GM23338 (cell line): ENCODE measurements around the gene PIR. TPM values are rescaled to one million over a fixed set of nuclear protein-coding genes. Genes with fewer than 3 reads are reported as not detected.

ENCODE experiments used
- ATAC-seq: fragments of 200-7000 bp; cut with Tn5 transposase; 3 replicates; pipeline ENCODE4 v1.9.1; 2020
- DNase-seq: peaks from one replicate; pipeline ENCODE4 v3.0.0-alpha.2; 2015; ENCODE audit warnings: low spot score
- H2AFZ ChIP-seq: fragments of 200-600 bp; sonication (generic); 2 replicates; pipeline ENCODE4 v1.8.0; 2016; ENCODE audit warnings: antibody characterized with exemption, mild to moderate bottlenecking, moderate library complexity
- H3F3A ChIP-seq: fragments of 200-600 bp; sonication (generic); replicated peaks from 2 replicates; pipeline ENCODE4 v1.8.0; 2017; ENCODE audit warnings: antibody characterized with exemption, mixed run types, low read depth
- H3K27ac ChIP-seq: fragments of 200-600 bp; sonication (generic); 2 replicates; pipeline ENCODE4 v1.6.1; 2016; ENCODE audit warnings: low read depth
- H3K27me3 ChIP-seq: fragments of 200-600 bp; sonication (generic); 2 replicates; pipeline ENCODE4 v1.8.0; 2016; ENCODE audit warnings: mild to moderate bottlenecking, mixed run types, moderate library complexity; ENCODE audit not compliant: insufficient read depth
- H3K36me3 ChIP-seq: fragments of 200-600 bp; sonication (generic); 2 replicates; pipeline ENCODE4 v1.8.0; 2016; ENCODE audit warnings: mild to moderate bottlenecking; ENCODE audit not compliant: insufficient read depth
- H3K4me1 ChIP-seq: fragments of 200-600 bp; sonication (generic); 2 replicates; pipeline ENCODE4 v1.8.0; 2016; ENCODE audit warnings: mild to moderate bottlenecking, moderate library complexity; ENCODE audit not compliant: insufficient read depth
- H3K4me2 ChIP-seq: fragments of 200-600 bp; sonication (generic); 2 replicates; pipeline ENCODE4 v1.7.1; 2017; ENCODE audit warnings: mixed run types
- H3K4me3 ChIP-seq: fragments of 200-600 bp; sonication (generic); 2 replicates; pipeline ENCODE4 v1.6.1; 2016; ENCODE audit warnings: mixed run types
- H3K79me2 ChIP-seq: fragments of 200-600 bp; sonication (generic); replicated peaks from 2 replicates; pipeline ENCODE4 v1.8.0; 2017; ENCODE audit warnings: mild to moderate bottlenecking; ENCODE audit not compliant: insufficient read depth
- H3K9me2 ChIP-seq: fragments of 200-600 bp; sonication (generic); 2 replicates; pipeline ENCODE4 v1.8.0; 2017; ENCODE audit not compliant: insufficient read depth
- H4K20me1 ChIP-seq: fragments of 200-600 bp; sonication (generic); replicated peaks from 2 replicates; pipeline ENCODE4 v1.8.0; 2017; ENCODE audit warnings: mild to moderate bottlenecking; ENCODE audit not compliant: insufficient read depth
- H3K27ac Mint-ChIP-seq: 2 replicates; pipeline ENCODE4 v1.8.0; 2020; ENCODE audit warnings: inconsistent platforms, mild to moderate bottlenecking, moderate library complexity, mixed read lengths
- H3K27me3 Mint-ChIP-seq: 3 replicates; pipeline ENCODE4 v1.8.0; 2022; ENCODE audit warnings: low read depth, mild to moderate bottlenecking, moderate library complexity, mixed read lengths, inconsistent platforms; ENCODE audit not compliant: insufficient read depth, poor library complexity
- H3K36me3 Mint-ChIP-seq: 3 replicates; pipeline ENCODE4 v1.8.0; 2021; ENCODE audit warnings: low read depth, mild to moderate bottlenecking, inconsistent platforms, moderate library complexity, mixed read lengths
- H3K4me1 Mint-ChIP-seq: 3 replicates; pipeline ENCODE4 v1.8.0; 2020; ENCODE audit warnings: mild to moderate bottlenecking, inconsistent platforms, mixed read lengths
- H3K4me3 Mint-ChIP-seq: 3 replicates; pipeline ENCODE4 v1.8.0; 2021; ENCODE audit warnings: moderate library complexity, mild to moderate bottlenecking, inconsistent platforms, mixed read lengths
- H3K9me3 Mint-ChIP-seq: 3 replicates; pipeline ENCODE4 v1.8.0; 2020; ENCODE audit warnings: moderate library complexity, mild to moderate bottlenecking, inconsistent platforms, mixed read lengths
- CREB1 ChIP-seq: fragments of 250-450 bp; sonication (Bioruptor Pico); IDR thresholded peaks from 2 replicates; pipeline ENCODE4 v1.5.0; 2020; ENCODE audit warnings: low read depth, mild to moderate bottlenecking, moderate library complexity
- CTCF ChIP-seq, 2 experiments: fragments of 200-600 bp in 1 of 2; sonication (generic) in 1 of 2; conservative IDR thresholded peaks; 2 replicates each; pipeline versions ENCODE4 v1.5.1 to v1.6.1; 2016 to 2017; ENCODE audit warnings: antibody characterized with exemption in 2 of 2, low read depth in 2 of 2, mild to moderate bottlenecking in 2 of 2, moderate library complexity in 1 of 2
- EZH2 ChIP-seq: fragments of 200-600 bp; sonication (generic); IDR thresholded peaks from one replicate; pipeline ENCODE4 v1.8.0; 2017; ENCODE audit warnings: antibody characterized with exemption, mild to moderate bottlenecking, low read depth; ENCODE audit not compliant: unreplicated experiment
- EZH2phosphoT487 ChIP-seq: fragments of 200-600 bp; sonication (generic); IDR thresholded peaks from one replicate; pipeline ENCODE4 v1.8.1; 2018; ENCODE audit warnings: antibody characterized with exemption; ENCODE audit not compliant: unreplicated experiment
- NANOG ChIP-seq: IDR thresholded peaks from 2 replicates; pipeline ENCODE4 v1.6.1; 2016; ENCODE audit warnings: antibody characterized with exemption, borderline replicate concordance
- POLR2AphosphoS5 ChIP-seq: IDR thresholded peaks from 2 replicates; pipeline ENCODE4 v1.6.1; 2016; ENCODE audit warnings: antibody characterized with exemption, low read depth
- STAT1 ChIP-seq: IDR thresholded peaks from one replicate; pipeline ENCODE4 v1.6.1; 2016; ENCODE audit warnings: antibody characterized with exemption; ENCODE audit not compliant: unreplicated experiment
- ZNF114 ChIP-seq: fragments of 250-450 bp; sonication (Bioruptor Pico); IDR thresholded peaks from 2 replicates; pipeline ENCODE4 v1.5.0; 2020; ENCODE audit warnings: mild to moderate bottlenecking, moderate library complexity
- ZNF331 ChIP-seq: fragments of 250-450 bp; sonication (Bioruptor Pico); IDR thresholded peaks from 2 replicates; pipeline ENCODE4 v1.5.0; 2020; ENCODE audit warnings: low read depth, mild to moderate bottlenecking, moderate library complexity
- polyA plus RNA-seq: library from polyadenylated mRNA; unstranded; fragments of >200 nt; fragmentation: Nextera tagmentation; extraction: Ambion mirVana; gene quantifications from 2 replicates; pipeline ENCODE4 v1.2.1, GENCODE V29; 2016
- total RNA-seq: library from RNA; depleted of rRNA; stranded (reverse); fragments of >200 nt; shearing (Covaris generic); gene quantifications from 2 replicates; pipeline ENCODE4 v1.2.3, GENCODE V29; 2014
- TF ChIP-seq, protein P1 (sequence below): IDR thresholded peaks from 2 replicates; pipeline ENCODE4 v1.6.1; 2016; ENCODE audit warnings: antibody characterized with exemption

The PIR gene
- total and polyA plus RNA-seq, 2 experiments from 2014 or later, result 13.1 to 25.2 TPM

- DNase-seq (no peak), ATAC-seq (no peak)
- no peaks in the 10 kb centered on the region for H3K27me3 Mint-ChIP-seq
- no peaks in the 10 kb centered on the region for H3K27me3 ChIP-seq
- no peaks in the 10 kb centered on the region for H3K9me2 ChIP-seq
- H3K4me3 Mint-ChIP-seq, result no peak overlapping the region
- no peaks in the 10 kb centered on the region for H4K20me1 ChIP-seq
- TF ChIP-seq EZH2phosphoT487 (no peak), STAT1 (no peak), NANOG (no peak), EZH2 (no peak)
- TF ChIP-seq, protein P1, sequence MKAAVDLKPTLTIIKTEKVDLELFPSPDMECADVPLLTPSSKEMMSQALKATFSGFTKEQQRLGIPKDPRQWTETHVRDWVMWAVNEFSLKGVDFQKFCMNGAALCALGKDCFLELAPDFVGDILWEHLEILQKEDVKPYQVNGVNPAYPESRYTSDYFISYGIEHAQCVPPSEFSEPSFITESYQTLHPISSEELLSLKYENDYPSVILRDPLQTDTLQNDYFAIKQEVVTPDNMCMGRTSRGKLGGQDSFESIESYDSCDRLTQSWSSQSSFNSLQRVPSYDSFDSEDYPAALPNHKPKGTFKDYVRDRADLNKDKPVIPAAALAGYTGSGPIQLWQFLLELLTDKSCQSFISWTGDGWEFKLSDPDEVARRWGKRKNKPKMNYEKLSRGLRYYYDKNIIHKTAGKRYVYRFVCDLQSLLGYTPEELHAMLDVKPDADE, result no peak
- no peak overlapping the region for H2AFZ ChIP-seq
- H3K36me3 ChIP-seq, result no peaks in the 10 kb centered on the region
- peaks cover 3% of the 10 kb centered on the region; the same call in 1 of the 3 replicates for H3K4me1 Mint-ChIP-seq
- H3K4me2 ChIP-seq, result no peak overlapping the region
- no peaks in the 10 kb centered on the region for H3K9me3 Mint-ChIP-seq
- H3K4me3 ChIP-seq, result no peak overlapping the region
- H3F3A ChIP-seq, result no peaks in the 10 kb centered on the region
- no peaks in the 10 kb centered on the region for H3K36me3 Mint-ChIP-seq
- H3K79me2 ChIP-seq, result no peaks in the 10 kb centered on the region
- H3K4me1 ChIP-seq, result 0 out of 2 replicates have a peak, but pooled peaks cover 4% of the 10 kb centered on the region
- H3K27ac ChIP-seq, result no peak overlapping the region
- H3K27ac Mint-ChIP-seq, result no peak overlapping the region
Measured at GRCh38 chrX:15499976-15500375, 6.8 kb upstream of the PIR start.

GRCh38 chrX:15498741-15499140, 5.6 kb upstream of the PIR start:
- H2AFZ ChIP-seq, result no peak overlapping the region

DNA sequence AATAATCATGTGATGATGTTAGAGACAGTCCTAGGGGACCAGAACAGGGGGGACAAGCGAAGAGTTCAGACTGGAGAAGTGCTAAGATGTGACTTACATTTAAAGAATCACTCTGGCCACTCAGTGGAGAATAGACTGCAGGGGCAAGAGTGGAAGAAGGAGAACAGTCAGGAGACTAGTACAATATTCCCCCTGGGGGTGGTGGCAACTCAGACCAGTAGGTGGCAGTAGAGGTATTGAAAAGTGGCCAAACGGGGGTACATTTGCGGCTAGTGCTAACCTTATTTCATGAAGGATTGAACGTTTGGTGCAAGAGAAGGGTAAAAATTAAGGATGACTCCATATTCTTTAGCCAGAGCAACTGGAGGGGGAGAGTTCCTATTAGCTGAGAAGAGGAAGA, 4.7 kb upstream of the PIR start:
- peaks cover 4% of the 10 kb centered on the region for H3K4me1 Mint-ChIP-seq
- Histone ChIP-seq H3K9me2 (no peaks in the 10 kb centered on the region), H3F3A (no peaks in the 10 kb centered on the region), H2AFZ (no peak overlapping the region), H3K4me1 (no peaks in the 10 kb centered on the region), H3K4me3 (no peak overlapping the region), H3K79me2 (no peaks in the 10 kb centered on the region), H4K20me1 (no peaks in the 10 kb centered on the region), H3K27ac (no peak overlapping the region), H3K27me3 (no peaks in the 10 kb centered on the region), H3K4me2 (no peak overlapping the region), H3K36me3 (no peaks in the 10 kb centered on the region)
- H3K27me3 Mint-ChIP-seq, result no peaks in the 10 kb centered on the region
- H3K27ac Mint-ChIP-seq, result no peak overlapping the region
- H3K4me3 Mint-ChIP-seq, result no peak overlapping the region
- TF ChIP-seq ZNF114 (CRISPR knock-in tag) (no peak), POLR2AphosphoS5 (no peak), EZH2phosphoT487 (no peak), ZNF331 (CRISPR knock-in tag) (no peak), CTCF (conservative IDR thresholded peaks at IDR 0.05; ENCODE audit: low read depth in 2 of 2) (peak; percentile 58 to 75), CREB1 (CRISPR knock-in tag) (no peak), STAT1 (no peak)
- H3K9me3 Mint-ChIP-seq, result no peaks in the 10 kb centered on the region
- H3K36me3 Mint-ChIP-seq, result no peaks in the 10 kb centered on the region
- ATAC-seq, result peak; percentile 22
- DNase-seq, result peak; percentile 64

More at GRCh38 chrX:15498741-15499140, 5.6 kb upstream of the PIR start:
- H3K79me2 ChIP-seq, result no peaks in the 10 kb centered on the region
- no peaks in the 10 kb centered on the region for H4K20me1 ChIP-seq
- no peak for TF ChIP-seq CREB1 (CRISPR knock-in tag)
- Mint-ChIP-seq H3K4me3 (no peak overlapping the region), H3K9me3 (no peaks in the 10 kb centered on the region), H3K36me3 (no peaks in the 10 kb centered on the region), H3K27me3 (no peaks in the 10 kb centered on the region), H3K4me1 (peaks cover 1% of the 10 kb centered on the region; the same call in 2 of the 3 replicates), H3K27ac (no peak overlapping the region; the same call in 1 of the 2 replicates)
- H3K4me2 ChIP-seq, result no peak overlapping the region
- no peak for DNase-seq
- no peaks in the 10 kb centered on the region for H3K27me3 ChIP-seq
- H3K9me2 ChIP-seq, result no peaks in the 10 kb centered on the region
- no peaks in the 10 kb centered on the region for H3K36me3 ChIP-seq
- H3K27ac ChIP-seq, result no peak overlapping the region
- H3K4me3 ChIP-seq, result no peak overlapping the region
- no peak for ATAC-seq
- H3K4me1 ChIP-seq, result no peaks in the 10 kb centered on the region
- H3F3A ChIP-seq, result no peaks in the 10 kb centered on the region
